Measurements from ENCODE around the gene CRAMP1.
"Not testable (repeated sequence)": the region's sequence is repeated elsewhere in the genome, so short reads cannot be mapped to it uniquely, and the experiment has no call there.

CRAMP1 gene

DNA sequence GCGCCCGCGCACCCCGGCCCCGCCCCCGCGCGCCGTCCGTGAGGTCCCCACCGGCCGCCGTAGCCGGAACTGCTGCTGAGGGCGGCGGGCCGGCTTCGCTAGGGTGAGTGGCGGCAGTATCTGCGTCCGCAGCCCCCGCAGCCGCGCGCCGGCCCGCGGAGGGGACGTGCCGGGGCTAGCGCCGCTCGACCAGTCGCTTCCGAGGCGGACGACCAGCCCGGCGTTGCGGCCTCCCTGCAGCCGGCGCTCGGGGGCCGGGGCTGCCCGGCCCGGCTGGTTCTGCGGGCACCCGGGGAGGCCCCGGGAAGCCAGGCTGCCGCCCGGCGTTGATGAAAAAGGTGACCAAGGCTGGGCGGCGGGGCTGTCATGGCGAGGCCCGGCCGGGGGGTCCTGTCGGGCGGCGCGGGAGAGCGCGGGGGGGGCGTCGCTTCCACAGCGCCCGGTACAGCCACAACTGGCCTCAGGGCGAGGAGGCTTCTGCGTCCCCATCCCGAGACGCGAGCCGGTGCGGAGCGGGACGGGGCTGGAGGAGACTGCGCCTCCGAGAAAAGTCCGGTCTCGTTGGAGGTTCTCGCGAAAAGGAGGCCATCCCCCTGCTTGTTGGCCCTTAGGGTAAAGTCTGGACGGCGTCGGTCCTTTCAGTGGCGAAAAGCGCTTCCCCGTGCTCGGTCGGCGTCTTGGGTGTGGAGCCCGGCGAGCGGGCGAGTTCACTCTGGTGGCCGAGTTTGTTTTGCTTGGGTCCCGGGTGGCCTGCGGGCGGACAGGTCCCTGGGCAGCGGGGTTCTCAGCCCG, at the start of gene CRAMP1:
Gene CRAMP1, plus strand, starts transcription at position 41 of the 792 bp plus-strand sequence. CDS start 2,280 bp downstream, outside the sequence.
- DNase-seq (ENCODE audit: low read depth in 2 of 2, low spot score in 1 of 2) = no peak

GRCh38 chr16:1563786-1564185, 48.4 kb upstream of the CRAMP1 start:
- DNase-seq (ENCODE audit: low read depth in 2 of 2, low spot score in 1 of 2) = no peak

DNA sequence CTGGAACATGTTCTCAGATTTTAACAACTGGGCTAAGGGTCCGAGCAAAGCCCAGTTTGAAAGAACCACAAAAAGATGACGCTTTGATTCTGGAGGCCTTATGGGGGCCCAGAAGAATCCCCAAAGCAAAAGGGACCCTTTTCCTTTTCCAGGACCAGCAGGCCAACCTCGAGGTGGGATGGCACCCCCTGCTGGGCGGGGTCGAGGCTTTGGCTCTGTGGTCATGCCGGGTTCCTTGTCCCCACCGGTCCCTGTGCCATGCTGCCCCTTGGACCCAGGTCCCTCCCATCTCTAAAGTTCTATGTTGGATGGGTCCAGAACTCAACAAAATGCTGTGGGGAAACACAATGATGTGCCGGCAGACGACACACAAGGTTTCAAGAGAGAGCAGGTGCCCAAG, 47.8 kb upstream of the CRAMP1 start:
- no peak for DNase-seq (ENCODE audit: low read depth in 2 of 2, low spot score in 1 of 2)

- no peak for DNase-seq (ENCODE audit: low read depth in 2 of 2, low spot score in 1 of 2)
These were observed 46.9 kb upstream of the CRAMP1 start for GRCh38 chr16:1565083-1565805.

GRCh38 chr16:1567988-1568387, 44.2 kb upstream of the CRAMP1 start:
- DNase-seq (ENCODE audit: low read depth in 2 of 2, low spot score in 1 of 2) = no peak

DNA sequence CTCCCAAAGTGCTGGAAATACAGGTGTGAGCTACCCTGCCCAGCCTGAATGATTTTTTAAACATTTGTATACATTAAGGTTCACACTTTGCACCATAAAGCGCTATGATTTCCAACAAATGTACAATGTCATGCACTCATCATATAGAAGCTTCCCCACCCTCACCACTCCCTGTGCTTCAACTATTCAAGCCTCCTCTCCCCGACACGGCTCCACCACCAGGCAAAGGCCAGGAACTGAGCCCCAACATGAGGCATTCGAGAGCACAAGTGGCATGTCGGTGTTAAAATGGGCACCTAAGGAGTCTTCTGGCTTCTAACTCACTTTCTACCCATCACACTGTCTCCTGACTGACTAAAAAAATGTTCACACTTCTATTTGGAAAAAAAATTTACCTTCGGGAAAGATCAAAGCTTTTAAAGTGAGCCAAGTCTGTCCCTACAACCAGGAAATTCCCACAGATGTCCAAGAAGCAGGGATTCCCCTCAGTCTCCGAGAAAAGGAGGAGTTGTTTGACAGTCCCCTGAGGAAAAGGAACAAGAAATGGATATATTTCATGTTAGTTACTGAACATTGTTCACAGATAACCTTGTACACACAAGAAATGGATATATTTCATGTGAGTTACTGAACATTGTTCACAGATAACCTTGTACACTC, 41.0 kb upstream of the CRAMP1 start:
- no peak for DNase-seq (ENCODE audit: low read depth in 2 of 2, low spot score in 1 of 2)

DNA sequence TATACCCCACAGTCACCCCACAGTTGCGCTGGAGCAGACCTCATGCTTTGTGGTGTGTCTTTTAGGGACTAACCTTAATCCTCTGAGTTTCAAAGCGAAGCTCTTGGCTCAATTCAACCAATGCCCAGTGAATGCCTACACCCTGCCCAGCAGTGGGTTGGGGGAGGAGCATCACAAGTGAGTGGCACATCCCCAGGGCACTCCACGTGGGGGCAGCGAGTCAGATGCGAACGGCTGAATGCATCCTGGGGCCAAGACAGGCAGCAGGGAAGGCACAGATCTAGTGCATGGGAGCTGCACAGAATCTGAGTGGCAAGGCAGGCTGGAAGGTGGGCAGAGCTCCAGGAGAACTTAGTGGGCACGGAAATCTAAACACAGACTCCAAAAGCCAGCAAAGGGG, 39.5 kb upstream of the CRAMP1 start:
- no peak for DNase-seq (ENCODE audit: low read depth in 2 of 2, low spot score in 1 of 2)

DNA sequence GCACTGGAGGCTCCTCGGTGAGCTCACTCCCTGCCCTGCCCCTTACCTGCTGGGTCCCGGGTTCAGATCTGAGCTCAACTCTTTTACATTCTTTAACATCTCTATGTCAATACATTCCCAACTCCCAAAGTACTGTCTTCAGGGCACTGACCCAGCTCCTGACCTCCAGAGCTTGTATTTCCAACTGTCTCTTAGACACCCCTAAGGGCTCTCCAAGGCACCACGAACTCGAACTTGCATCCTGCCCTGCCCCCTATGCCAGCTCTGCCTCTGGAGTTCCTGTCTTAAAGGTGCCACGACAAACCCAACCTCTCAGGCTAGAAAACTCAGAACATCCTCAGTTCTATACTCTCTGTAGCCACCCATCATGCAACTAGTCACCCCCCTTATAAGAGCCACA, 38.9 kb upstream of the CRAMP1 start:
- no peak for DNase-seq (ENCODE audit: low read depth in 2 of 2, low spot score in 1 of 2)

GRCh38 chr16:1575578-1575977, 36.6 kb upstream of the CRAMP1 start:
- no peak for DNase-seq (ENCODE audit: low read depth in 2 of 2, low spot score in 1 of 2)

DNA sequence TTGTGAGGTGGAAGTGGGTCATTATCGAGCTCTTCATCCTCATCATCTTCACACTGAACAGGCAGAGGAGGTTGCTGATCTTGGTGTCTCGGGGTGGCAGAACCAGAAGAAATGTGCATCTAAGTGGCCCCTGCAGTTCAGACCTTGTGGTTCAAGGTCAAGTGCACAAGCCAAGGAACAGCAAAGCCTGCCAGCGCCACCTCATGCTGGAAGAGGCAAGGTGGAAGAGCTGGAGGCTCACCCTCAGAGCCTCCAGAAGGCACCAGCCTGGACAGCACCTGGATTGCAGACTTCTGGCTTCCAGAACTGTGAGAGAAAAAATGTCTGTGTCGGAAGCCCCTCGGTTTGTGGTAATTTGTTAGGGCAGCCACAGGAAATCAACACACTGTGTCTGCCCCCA, 32.9 kb upstream of the CRAMP1 start:
- DNase-seq (ENCODE audit: low read depth in 2 of 2, low spot score in 1 of 2) = no peak

DNA sequence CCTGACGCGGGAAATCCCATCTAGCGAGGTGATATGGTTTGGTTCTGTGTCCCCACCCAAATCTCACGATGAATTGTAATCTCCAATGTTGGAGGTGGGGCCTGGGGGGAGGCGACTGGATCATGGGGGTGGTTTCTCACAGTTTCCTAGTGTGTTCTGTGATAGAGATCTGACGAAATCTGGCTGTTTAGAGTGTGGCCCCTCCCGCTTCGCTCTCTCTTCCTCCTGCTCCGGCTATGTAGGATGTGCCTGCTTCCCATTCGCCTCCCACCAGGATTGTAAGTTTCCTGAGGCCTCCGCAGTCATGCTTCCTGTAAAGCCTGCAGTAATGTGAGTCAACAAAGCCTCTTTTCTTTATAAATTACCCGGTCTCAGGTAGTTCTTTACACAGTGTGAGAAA, 31.9 kb upstream of the CRAMP1 start:
- DNase-seq (ENCODE audit: low read depth in 2 of 2, low spot score in 1 of 2) = no peak

GRCh38 chr16:1580956-1581355, 31.2 kb upstream of the CRAMP1 start:
- no peak for DNase-seq (ENCODE audit: low read depth in 2 of 2, low spot score in 1 of 2)

GRCh38 chr16:1581804-1582203, 30.4 kb upstream of the CRAMP1 start:
- DNase-seq (ENCODE audit: low read depth in 2 of 2, low spot score in 1 of 2) = no peak

GRCh38 chr16:1583180-1583579, 29.0 kb upstream of the CRAMP1 start:
- no peak for DNase-seq (ENCODE audit: low read depth in 2 of 2, low spot score in 1 of 2)

- no peak for DNase-seq (ENCODE audit: low read depth in 2 of 2, low spot score in 1 of 2)
These were observed 27.2 kb upstream of the CRAMP1 start for GRCh38 chr16:1584926-1585484.

GRCh38 chr16:1590366-1590765, 21.8 kb upstream of the CRAMP1 start:
- DNase-seq (ENCODE audit: low read depth in 2 of 2, low spot score in 1 of 2) = no peak

GRCh38 chr16:1590930-1591705, 21.0 kb upstream of the CRAMP1 start:
- no peak for DNase-seq (ENCODE audit: low read depth in 2 of 2, low spot score in 1 of 2)

GRCh38 chr16:1592446-1592845, 19.7 kb upstream of the CRAMP1 start:
- no peak for DNase-seq (ENCODE audit: low read depth in 2 of 2, low spot score in 1 of 2)

- DNase-seq (ENCODE audit: low read depth in 2 of 2, low spot score in 1 of 2) = not testable (repeated sequence)
These were observed 16.6 kb upstream of the CRAMP1 start for GRCh38 chr16:1595511-1595910.

- no peak for DNase-seq (ENCODE audit: low read depth in 2 of 2, low spot score in 1 of 2)
These were observed 15.6 kb upstream of the CRAMP1 start for GRCh38 chr16:1596516-1596915.

GRCh38 chr16:1597154-1597553, 15.0 kb upstream of the CRAMP1 start:
- no peak for DNase-seq (ENCODE audit: low read depth in 2 of 2, low spot score in 1 of 2)
